Peyer's patch (tissue), 4 donors: ENCODE data around the gene WNT9A. TPM values are rescaled to one million over a fixed set of nuclear protein-coding genes. Genes with fewer than 3 reads are reported as not detected.
A peak's percentile ranks its signal among the peaks of the same experiment; 100 is the strongest.
"Not testable (repeated sequence)": the region's sequence is repeated elsewhere in the genome, so short reads cannot be mapped to it uniquely, and the experiment has no call there.

Source experiments
- DNase-seq, 3 donors: peaks; one replicate each; pipeline ENCODE4 v3.0.0-alpha.2; 2017 to 2019
- H3K27ac ChIP-seq, 4 donors: fragments of 200-600 bp; sonication (generic); one replicate each; pipeline ENCODE4 v1.5.1; 2016 to 2019
- H3K27me3 ChIP-seq, 2 donors: fragments of 200-600 bp; sonication (generic); one replicate each; pipeline ENCODE4 v1.5.1; 2019
- H3K36me3 ChIP-seq, 3 donors: fragments of 200-600 bp; sonication (generic); one replicate each; pipeline ENCODE4 v1.5.1; 2016 to 2019
- H3K4me1 ChIP-seq, 4 donors: fragments of 200-600 bp; sonication (generic); one replicate each; pipeline ENCODE4 v1.5.1; 2016 to 2019
- H3K4me3 ChIP-seq, 4 donors: fragments of 200-600 bp; sonication (generic); 1 replicate in 3 of 4; 2 replicates in 1 of 4; pipeline ENCODE4 v1.5.1; 2016 to 2019; ENCODE audit warnings: mild to moderate bottlenecking in 1 of 4
- H3K9me3 ChIP-seq, 4 donors: fragments of 200-600 bp; sonication (generic); one replicate each; pipeline ENCODE4 v1.5.1; 2016 to 2019; ENCODE audit warnings: mild to moderate bottlenecking in 1 of 4
- CTCF ChIP-seq, 6 experiments: fragments of 450-650 bp in 4 of 6; fragments of 200-600 bp in 2 of 6; sonication (generic) in 1 of 6; IDR thresholded peaks; one replicate each; pipeline ENCODE4 v1.5.1; 2017 to 2019; ENCODE audit warnings: antibody characterized with exemption in 6 of 6, mild to moderate bottlenecking in 3 of 6, moderate library complexity in 1 of 6
- POLR2A ChIP-seq, 2 donors: fragments of 450-650 bp; IDR thresholded peaks; one replicate each; pipeline ENCODE4 v1.5.1; 2017; ENCODE audit warnings: antibody characterized with exemption in 2 of 2, mild to moderate bottlenecking in 2 of 2, moderate library complexity in 2 of 2
- total RNA-seq, 4 donors: library from RNA; depleted of rRNA; stranded (reverse); fragments of >200 nt; gene quantifications; one replicate each; pipeline ENCODE4 v1.1.0, GENCODE V29; 2016

WNT9A gene
- total RNA-seq, 4 donors from 2014 or later, result 0.83 to 3.5 (median 2.6) TPM

- H3K27me3 ChIP-seq, result no peaks in the 10 kb centered on the region
- H3K4me3 ChIP-seq, result no peak overlapping the region
- no peak for TF ChIP-seq POLR2A (IDR thresholded peaks at IDR 0.05)
- TF ChIP-seq CTCF (IDR thresholded peaks at IDR 0.05), result no peak
- DNase-seq, result peak in 1 of 3 donors; percentile 38
- peaks cover 0 to 16% (median 6%) of the 10 kb centered on the region in 4 donors for H3K4me1 ChIP-seq
- no peak overlapping the region for H3K27ac ChIP-seq
- no peaks in the 10 kb centered on the region for H3K9me3 ChIP-seq
- no peaks in the 10 kb centered on the region for H3K36me3 ChIP-seq
These were observed 64.6 kb downstream of the WNT9A start for GRCh38 chr1:227883073-227883520.

- Histone ChIP-seq H3K4me3 (no peak overlapping the region), H3K27ac (no peak overlapping the region), H3K27me3 (no peaks in the 10 kb centered on the region), H3K4me1 (peaks cover 0 to under 1% (median 0%) of the 10 kb centered on the region in 4 donors), H3K9me3 (no peaks in the 10 kb centered on the region), H3K36me3 (no peaks in the 10 kb centered on the region)
- TF ChIP-seq POLR2A (IDR thresholded peaks at IDR 0.05), result no peak
- TF ChIP-seq CTCF (IDR thresholded peaks at IDR 0.05), result no peak
- no peak for DNase-seq
These were observed 67.3 kb downstream of the WNT9A start for GRCh38 chr1:227880342-227880924.

GRCh38 chr1:227877810-227878209, 69.9 kb downstream of the WNT9A start:
- not testable (repeated sequence) for H3K4me3 ChIP-seq, DNase-seq, H3K36me3 ChIP-seq, H3K27ac ChIP-seq, H3K4me1 ChIP-seq, H3K27me3 ChIP-seq, H3K9me3 ChIP-seq

- H3K36me3 ChIP-seq, H3K27me3 ChIP-seq, H3K4me1 ChIP-seq, DNase-seq, H3K9me3 ChIP-seq, H3K27ac ChIP-seq, H3K4me3 ChIP-seq: not testable (repeated sequence)
These were observed 75.8 kb downstream of the WNT9A start for GRCh38 chr1:227871892-227872291.

GRCh38 chr1:227870366-227870765, 77.4 kb downstream of the WNT9A start:
- Histone ChIP-seq H3K9me3 (no peaks in the 10 kb centered on the region), H3K36me3 (no peaks in the 10 kb centered on the region), H3K27me3 (no peaks in the 10 kb centered on the region), H3K4me3 (no peak overlapping the region), H3K4me1 (no peaks in the 10 kb centered on the region), H3K27ac (no peak overlapping the region)
- no peak for DNase-seq
- TF ChIP-seq CTCF (IDR thresholded peaks at IDR 0.05) (no peak), POLR2A (IDR thresholded peaks at IDR 0.05) (no peak)

GRCh38 chr1:227869851-227870305, 77.9 kb downstream of the WNT9A start:
- TF ChIP-seq POLR2A (IDR thresholded peaks at IDR 0.05) (no peak), CTCF (IDR thresholded peaks at IDR 0.05) (no peak)
- no peaks in the 10 kb centered on the region for H3K36me3 ChIP-seq
- DNase-seq, result peak in 1 of 3 donors; percentile 47
- no peak overlapping the region for H3K4me3 ChIP-seq
- H3K9me3 ChIP-seq, result peaks cover 0 to 4% (median 0%) of the 10 kb centered on the region in 4 donors
- no peaks in the 10 kb centered on the region for H3K27me3 ChIP-seq
- H3K4me1 ChIP-seq, result no peaks in the 10 kb centered on the region
- H3K27ac ChIP-seq, result no peak overlapping the region
